NCI-H1105 treated with DMSO at 0.1 percent for 48 hours (cell line): Measurements from ENCODE around the gene SNN.
A peak's percentile ranks its signal among the peaks of the same experiment; 100 is the strongest.

Experiments
- DNase-seq: peaks from one replicate; lab custom pipeline; 2025; lab: John Stamatoyannopoulos, UW

Gene SNN

GRCh38 chr16:11635113-11635652, 33.1 kb upstream of the SNN start:
- DNase-seq: no peak

- no peak for DNase-seq
Measured at GRCh38 chr16:11635679-11636171, 32.5 kb upstream of the SNN start.

- DNase-seq: peak; percentile 26
Measured at GRCh38 chr16:11636172-11636721, 32.0 kb upstream of the SNN start.

- DNase-seq: no peak
Measured at GRCh38 chr16:11637320-11637719, 30.9 kb upstream of the SNN start.

GRCh38 chr16:11638140-11638539, 30.1 kb upstream of the SNN start:
- no peak for DNase-seq

GRCh38 chr16:11639008-11639562, 29.2 kb upstream of the SNN start:
- DNase-seq: no peak

GRCh38 chr16:11639925-11640899, 28.0 kb upstream of the SNN start:
- DNase-seq: peak; percentile 31

GRCh38 chr16:11640987-11641817, 27.1 kb upstream of the SNN start:
- DNase-seq: peak; percentile 55

GRCh38 chr16:11642765-11643116, 25.5 kb upstream of the SNN start:
- no peak for DNase-seq

GRCh38 chr16:11649276-11649675, 19.0 kb upstream of the SNN start:
- DNase-seq: no peak

- no peak for DNase-seq
Measured at GRCh38 chr16:11650641-11651591, 17.3 kb upstream of the SNN start.

- DNase-seq: no peak
Measured at GRCh38 chr16:11651796-11652195, 16.5 kb upstream of the SNN start.

GRCh38 chr16:11655655-11656054, 12.6 kb upstream of the SNN start:
- DNase-seq: no peak

GRCh38 chr16:11657556-11657955, 10.7 kb upstream of the SNN start:
- DNase-seq: no peak

- DNase-seq: no peak
Measured at GRCh38 chr16:11658896-11659708, 9.2 kb upstream of the SNN start.

GRCh38 chr16:11660565-11660964, 7.7 kb upstream of the SNN start:
- DNase-seq: no peak

GRCh38 chr16:11662582-11662981, 5.7 kb upstream of the SNN start:
- DNase-seq: no peak

- DNase-seq: no peak
Measured at GRCh38 chr16:11665071-11665491, 3.2 kb upstream of the SNN start.

GRCh38 chr16:11666103-11667055, 1.9 kb upstream of the SNN start:
- no peak for DNase-seq
